ENCODE measurements around the gene GLUL. TPM values are rescaled to one million over a fixed set of nuclear protein-coding genes. Genes with fewer than 3 reads are reported as not detected.

GLUL gene
- total RNA-seq, 4 donors from 2014 or later: 597 to 1,638 (median 1,035) TPM

DNA sequence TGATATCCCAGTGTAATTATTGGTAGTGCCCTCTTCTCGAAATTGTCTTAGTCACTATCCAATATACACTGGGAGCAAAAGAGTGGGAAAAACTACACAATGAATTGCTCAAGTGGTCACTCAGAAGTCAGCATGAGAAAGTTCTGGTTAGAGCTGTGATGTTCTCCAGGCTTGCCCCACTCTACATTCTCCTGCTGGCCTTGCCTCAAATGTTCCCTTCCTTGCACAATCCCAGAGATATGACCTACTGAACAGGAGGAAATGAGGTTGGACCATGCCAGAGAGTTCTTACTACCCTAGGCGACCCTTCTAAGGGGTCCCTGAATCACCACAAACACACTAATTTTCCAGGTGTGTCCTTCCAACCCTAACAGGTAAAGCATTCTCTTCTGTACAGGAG lies 40.8 kb downstream of the GLUL start:
- 73 to 89% methylated on average over 2 of the region's 2 CpGs for WGBS, 2 donors
- no peaks in the 10 kb centered on the region for H3K9me3 ChIP-seq
- no peak overlapping the region for H3K4me3 ChIP-seq
- DNase-seq: no peak
- H3K4me1 ChIP-seq: peaks cover 0 to 8% (median 0%) of the 10 kb centered on the region in 3 donors
- intact Hi-C loops (cut with DNase I): no loop called here
- H3K36me3 ChIP-seq: no peaks in the 10 kb centered on the region
- no peaks in the 10 kb centered on the region for H3K27me3 ChIP-seq
- peak overlapping the region; percentile 18 to 71 (median 60) for H3K27ac ChIP-seq
- TF ChIP-seq, protein P1, sequence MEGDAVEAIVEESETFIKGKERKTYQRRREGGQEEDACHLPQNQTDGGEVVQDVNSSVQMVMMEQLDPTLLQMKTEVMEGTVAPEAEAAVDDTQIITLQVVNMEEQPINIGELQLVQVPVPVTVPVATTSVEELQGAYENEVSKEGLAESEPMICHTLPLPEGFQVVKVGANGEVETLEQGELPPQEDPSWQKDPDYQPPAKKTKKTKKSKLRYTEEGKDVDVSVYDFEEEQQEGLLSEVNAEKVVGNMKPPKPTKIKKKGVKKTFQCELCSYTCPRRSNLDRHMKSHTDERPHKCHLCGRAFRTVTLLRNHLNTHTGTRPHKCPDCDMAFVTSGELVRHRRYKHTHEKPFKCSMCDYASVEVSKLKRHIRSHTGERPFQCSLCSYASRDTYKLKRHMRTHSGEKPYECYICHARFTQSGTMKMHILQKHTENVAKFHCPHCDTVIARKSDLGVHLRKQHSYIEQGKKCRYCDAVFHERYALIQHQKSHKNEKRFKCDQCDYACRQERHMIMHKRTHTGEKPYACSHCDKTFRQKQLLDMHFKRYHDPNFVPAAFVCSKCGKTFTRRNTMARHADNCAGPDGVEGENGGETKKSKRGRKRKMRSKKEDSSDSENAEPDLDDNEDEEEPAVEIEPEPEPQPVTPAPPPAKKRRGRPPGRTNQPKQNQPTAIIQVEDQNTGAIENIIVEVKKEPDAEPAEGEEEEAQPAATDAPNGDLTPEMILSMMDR (IDR thresholded peaks at IDR 0.05): no peak
- TF ChIP-seq POLR2A (IDR thresholded peaks at IDR 0.05): no peak

DNA sequence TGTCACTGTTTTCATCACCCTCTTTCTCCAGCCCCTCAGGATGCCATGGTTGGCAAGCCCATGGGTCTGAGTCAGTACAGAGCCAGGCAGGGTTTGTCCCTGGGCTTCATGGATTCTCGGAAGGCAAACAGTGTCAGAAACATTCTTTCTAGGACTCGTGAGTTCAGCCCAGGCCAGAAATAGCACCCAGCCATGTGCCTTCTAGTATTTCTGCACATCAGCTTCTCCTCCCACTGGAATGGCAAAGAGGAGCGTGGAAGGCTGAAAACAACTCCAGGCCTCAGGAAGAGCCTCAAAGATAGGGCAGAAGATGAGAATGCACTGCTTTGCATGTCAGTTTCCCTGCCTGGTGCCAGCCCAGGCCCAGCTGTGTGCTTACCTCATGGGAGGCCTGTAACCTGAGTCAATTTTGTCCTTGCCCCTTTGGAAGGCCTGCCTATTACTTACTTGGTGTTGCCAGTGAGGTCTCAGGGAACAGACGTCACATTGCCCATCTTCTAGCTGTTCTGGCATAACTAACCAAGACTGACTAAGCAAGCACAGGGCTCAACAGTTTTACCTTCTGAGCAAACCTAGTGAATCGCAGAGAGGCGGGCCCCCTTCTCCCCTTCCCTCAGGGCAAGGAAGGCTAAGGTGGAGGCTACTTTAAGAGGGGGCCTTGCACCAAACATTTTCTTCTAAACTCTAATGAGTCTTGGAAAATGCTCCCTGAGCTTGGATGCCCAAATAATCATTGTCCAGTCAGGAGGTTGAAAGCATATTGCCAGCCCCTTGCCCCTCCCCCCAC lies 42.4 kb downstream of the GLUL start:
- intact Hi-C loops (cut with DNase I): no loop called here
- no peak overlapping the region for H3K4me3 ChIP-seq
- no peaks in the 10 kb centered on the region for H3K27me3 ChIP-seq
- H3K36me3 ChIP-seq: no peaks in the 10 kb centered on the region
- no peaks in the 10 kb centered on the region for H3K9me3 ChIP-seq
- H3K4me1 ChIP-seq: peaks cover 0 to 8% (median 0%) of the 10 kb centered on the region in 3 donors
- TF ChIP-seq POLR2A (IDR thresholded peaks at IDR 0.05): no peak
- TF ChIP-seq, protein P1 (IDR thresholded peaks at IDR 0.05): no peak
- DNase-seq: no peak
- WGBS, 2 donors: 85 to 93% methylated on average over 2 to 5 of the region's 6 CpGs
- H3K27ac ChIP-seq: peak overlapping the region; percentile 20 to 71 (median 60)

DNA sequence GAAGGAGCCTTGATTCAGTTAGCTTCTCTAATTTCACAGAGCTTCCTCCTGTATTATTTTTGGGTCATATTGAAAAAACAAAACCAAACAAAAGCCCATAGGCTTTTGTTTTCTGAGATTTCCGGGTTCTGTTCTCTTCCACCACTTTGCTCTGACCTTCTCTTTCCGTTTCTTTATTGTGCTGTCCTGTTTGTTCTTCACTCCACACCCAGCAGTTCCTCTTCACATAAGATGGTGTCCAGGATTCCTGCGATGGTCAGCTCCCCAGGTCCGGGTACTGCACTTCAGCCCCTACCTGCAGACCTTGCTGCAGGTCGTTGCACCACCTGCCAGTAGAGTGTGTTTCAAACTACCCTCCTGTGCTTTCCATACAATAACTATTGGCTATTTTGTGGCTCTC lies 44.6 kb downstream of the GLUL start:
- no peaks in the 10 kb centered on the region for H3K27me3 ChIP-seq
- no peaks in the 10 kb centered on the region for H3K9me3 ChIP-seq
- H3K36me3 ChIP-seq: no peaks in the 10 kb centered on the region
- peaks cover 0 to 8% (median 0%) of the 10 kb centered on the region in 3 donors for H3K4me1 ChIP-seq
- WGBS, 2 donors: 82 to 89% methylated on average over 5 of the region's 5 CpGs
- TF ChIP-seq, protein P1 (IDR thresholded peaks at IDR 0.05): no peak
- TF ChIP-seq POLR2A (IDR thresholded peaks at IDR 0.05): no peak
- no peak overlapping the region for H3K4me3 ChIP-seq
- intact Hi-C loops (cut with DNase I): no loop called here
- no peak for DNase-seq
- no peak overlapping the region for H3K27ac ChIP-seq

DNA sequence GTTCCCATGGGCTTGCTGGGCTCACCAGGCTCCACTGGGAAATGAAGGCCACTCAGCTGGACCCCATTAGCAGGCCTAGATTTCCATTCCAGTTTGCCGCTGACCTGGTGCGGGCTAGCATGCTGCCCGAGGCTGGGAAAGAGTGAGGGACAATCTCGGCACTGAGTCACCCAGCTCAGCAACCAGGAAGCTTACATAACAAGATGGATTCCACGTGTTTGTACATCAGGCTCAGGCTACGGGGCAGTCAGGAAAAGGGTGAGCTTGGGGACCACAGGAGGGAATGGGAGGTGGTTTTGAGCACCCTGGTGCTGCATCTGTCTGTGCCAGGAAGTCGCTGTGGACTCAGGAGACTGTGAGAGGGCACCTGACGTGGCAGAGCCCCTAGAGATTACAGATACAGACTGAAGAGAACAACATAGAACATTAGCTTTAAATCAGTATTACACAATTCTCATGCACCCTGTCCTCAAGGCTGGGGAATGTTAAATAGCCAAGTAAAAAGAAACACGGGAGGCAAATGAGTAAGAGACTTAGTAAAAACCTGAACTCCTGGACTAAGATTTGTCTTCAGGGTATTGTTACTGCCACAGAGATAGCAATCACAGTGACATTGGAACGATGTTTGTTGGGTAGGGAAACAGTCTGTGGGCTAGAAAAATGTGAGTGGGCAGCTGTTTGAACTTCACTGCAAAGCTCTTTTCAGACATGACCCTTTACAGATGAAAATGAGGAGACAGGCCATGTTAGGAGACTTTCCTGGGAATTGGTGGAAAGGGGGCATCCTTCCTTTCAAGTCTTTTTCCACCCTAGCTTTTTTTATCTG lies 51.1 kb downstream of the GLUL start:
- Histone ChIP-seq H3K27me3 (no peaks in the 10 kb centered on the region), H3K27ac (peak overlapping the region in 3 of 4 donors; percentile 29 to 71 (median 42)), H3K36me3 (no peaks in the 10 kb centered on the region), H3K9me3 (no peaks in the 10 kb centered on the region), H3K4me3 (no peak overlapping the region), H3K4me1 (peaks cover 0 to 14% (median 10%) of the 10 kb centered on the region in 3 donors)
- 59 to 78% methylated on average over 6 to 9 of the region's 10 CpGs for WGBS, 2 donors
- intact Hi-C loops (cut with DNase I): no loop called here
- DNase-seq: no peak
- TF ChIP-seq, protein P1 (IDR thresholded peaks at IDR 0.05): no peak
- TF ChIP-seq POLR2A (IDR thresholded peaks at IDR 0.05): no peak

DNA sequence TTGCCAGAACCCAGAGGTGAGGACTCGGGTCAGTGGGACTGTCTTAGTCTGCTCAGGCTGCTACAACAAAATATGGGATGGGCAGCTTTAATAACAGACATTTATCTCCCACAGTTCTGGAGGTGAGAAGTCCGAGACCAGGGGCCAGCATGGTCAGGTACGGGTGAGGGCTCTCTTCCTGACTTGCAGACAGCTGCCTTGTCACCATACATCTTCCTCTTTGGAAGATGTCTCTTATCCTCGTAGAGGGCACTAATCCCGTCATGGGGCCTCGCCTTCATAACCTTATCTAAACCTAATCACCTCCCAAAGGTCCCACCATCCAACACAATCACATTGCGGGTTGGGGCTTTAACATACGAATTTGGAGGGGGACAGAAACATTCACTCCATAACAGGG lies 51.9 kb downstream of the GLUL start:
- Histone ChIP-seq H3K36me3 (no peaks in the 10 kb centered on the region), H3K4me3 (no peak overlapping the region), H3K27ac (peak overlapping the region in 2 of 4 donors; percentile 42 to 71), H3K4me1 (peaks cover 0 to 14% (median 10%) of the 10 kb centered on the region in 3 donors), H3K27me3 (no peaks in the 10 kb centered on the region), H3K9me3 (no peaks in the 10 kb centered on the region)
- intact Hi-C loops (cut with DNase I): no loop called here
- TF ChIP-seq, protein P1 (IDR thresholded peaks at IDR 0.05): no peak
- no peak for TF ChIP-seq POLR2A (IDR thresholded peaks at IDR 0.05)
- 90 to 93% methylated on average over 5 to 8 of the region's 8 CpGs for WGBS, 2 donors
- DNase-seq: no peak
